Mesodermal cell (in vitro differentiated cells): ENCODE measurements around the gene TRPM1.

Source experiments
- H3K27ac ChIP-seq: 2 replicates; pipeline ENCODE4 v1.7.0; 2013; ENCODE audit warnings: mild to moderate bottlenecking, low read depth, low read length, moderate library complexity; ENCODE audit not compliant: severe bottlenecking
- H3K36me3 ChIP-seq: 2 replicates; pipeline ENCODE4 v1.7.1; 2013; ENCODE audit warnings: mild to moderate bottlenecking, low read length, moderate library complexity; ENCODE audit not compliant: control insufficient read depth, insufficient read depth
- H3K4me1 ChIP-seq: one replicate; pipeline ENCODE4 v1.7.1; 2013; ENCODE audit warnings: mild to moderate bottlenecking, low read length; ENCODE audit not compliant: insufficient read depth, control insufficient read depth, poor library complexity, severe bottlenecking
- H3K4me3 ChIP-seq: 2 replicates; pipeline ENCODE4 v1.7.0; 2013; ENCODE audit warnings: low read length, control low read depth, mild to moderate bottlenecking; ENCODE audit not compliant: insufficient read depth, poor library complexity, severe bottlenecking; ENCODE audit errors: extremely low read depth
- H3K9me3 ChIP-seq: 2 replicates; pipeline ENCODE4 v1.7.1; 2013; ENCODE audit warnings: mild to moderate bottlenecking, low read length, moderate library complexity; ENCODE audit not compliant: control insufficient read depth
- WGBS, 2 experiments: methylation state at CpG; one replicate each; pipeline ENCODE4 v1.1.5; 2013; ENCODE audit warnings: missing lambda C conversion rate in 2 of 2; ENCODE audit not compliant: insufficient coverage in 2 of 2; 5-methylcytosine and 5-hydroxymethylcytosine counted together

Gene TRPM1

GRCh38 chr15:31081588-31082250, 19.8 kb downstream of the TRPM1 start:
- Histone ChIP-seq H3K4me3 (no peak overlapping the region), H3K36me3 (no peaks in the 10 kb centered on the region), H3K9me3 (no peaks in the 10 kb centered on the region), H3K27ac (no peak overlapping the region), H3K4me1 (peaks cover 6% of the 10 kb centered on the region)
- 75 to 88% methylated on average over 5 to 6 of the region's 6 CpGs for WGBS, 2 experiments

GRCh38 chr15:31081056-31081455, 20.5 kb downstream of the TRPM1 start:
- H3K9me3 ChIP-seq, result no peaks in the 10 kb centered on the region
- 78 to 84% methylated on average over 6 of the region's 11 CpGs for WGBS, 2 experiments
- H3K4me3 ChIP-seq, result no peak overlapping the region

GRCh38 chr15:31080591-31081014, 20.9 kb downstream of the TRPM1 start:
- 37 to 46% methylated on average over 12 to 14 of the region's 26 CpGs for WGBS, 2 experiments
- Histone ChIP-seq H3K27ac (no peak overlapping the region), H3K4me3 (no peak overlapping the region), H3K4me1 (peaks cover 6% of the 10 kb centered on the region), H3K9me3 (no peaks in the 10 kb centered on the region), H3K36me3 (no peaks in the 10 kb centered on the region)

More at GRCh38 chr15:31081056-31081455, 20.5 kb downstream of the TRPM1 start:
- H3K4me1 ChIP-seq, result peaks cover 6% of the 10 kb centered on the region
- H3K36me3 ChIP-seq, result no peaks in the 10 kb centered on the region
- H3K27ac ChIP-seq, result no peak overlapping the region

GRCh38 chr15:31079519-31079918, 22.0 kb downstream of the TRPM1 start:
- H3K36me3 ChIP-seq, result no peaks in the 10 kb centered on the region
- WGBS, 2 experiments, result 50 to 68% methylated on average over 1 to 2 of the region's 2 CpGs
- H3K9me3 ChIP-seq, result no peaks in the 10 kb centered on the region
- H3K4me1 ChIP-seq, result peaks cover 6% of the 10 kb centered on the region
- no peak overlapping the region for H3K4me3 ChIP-seq
- H3K27ac ChIP-seq, result no peak overlapping the region

GRCh38 chr15:31078471-31078870, 23.1 kb downstream of the TRPM1 start:
- H3K4me3 ChIP-seq, result no peak overlapping the region
- H3K4me1 ChIP-seq, result peaks cover 6% of the 10 kb centered on the region
- H3K36me3 ChIP-seq, result no peaks in the 10 kb centered on the region
- 61 to 66% methylated on average over 5 to 7 of the region's 8 CpGs for WGBS, 2 experiments
- H3K27ac ChIP-seq, result no peak overlapping the region
- no peaks in the 10 kb centered on the region for H3K9me3 ChIP-seq

- Histone ChIP-seq H3K4me1 (peaks cover 6% of the 10 kb centered on the region), H3K36me3 (no peaks in the 10 kb centered on the region), H3K4me3 (no peak overlapping the region), H3K27ac (no peak overlapping the region), H3K9me3 (no peaks in the 10 kb centered on the region)
- WGBS, 2 experiments, result 95 to 98% methylated on average over 6 of the region's 7 CpGs
Measured at GRCh38 chr15:31077941-31078340, 23.6 kb downstream of the TRPM1 start.

GRCh38 chr15:31077181-31077580, 24.3 kb downstream of the TRPM1 start:
- no peaks in the 10 kb centered on the region for H3K9me3 ChIP-seq
- H3K4me1 ChIP-seq, result peaks cover 6% of the 10 kb centered on the region
- H3K36me3 ChIP-seq, result no peaks in the 10 kb centered on the region
- H3K27ac ChIP-seq, result no peak overlapping the region
- 58 to 59% methylated on average over 3 to 4 of the region's 4 CpGs for WGBS, 2 experiments
- H3K4me3 ChIP-seq, result no peak overlapping the region

- no peak overlapping the region for H3K27ac ChIP-seq
- H3K9me3 ChIP-seq, result no peaks in the 10 kb centered on the region
- H3K4me1 ChIP-seq, result peaks cover 3% of the 10 kb centered on the region
- no peak overlapping the region for H3K4me3 ChIP-seq
- no peaks in the 10 kb centered on the region for H3K36me3 ChIP-seq
Measured at GRCh38 chr15:31074321-31074720, 27.2 kb downstream of the TRPM1 start.

- H3K36me3 ChIP-seq, result no peaks in the 10 kb centered on the region
- 84 to 86% methylated on average over 2 of the region's 2 CpGs for WGBS, 2 experiments
Measured at GRCh38 chr15:31070867-31071266, 30.7 kb downstream of the TRPM1 start.

GRCh38 chr15:31069360-31070000, 32.0 kb downstream of the TRPM1 start:
- 67 to 89% methylated on average over 4 to 6 of the region's 6 CpGs for WGBS, 2 experiments
- Histone ChIP-seq H3K4me3 (no peak overlapping the region), H3K4me1 (no peaks in the 10 kb centered on the region)

More at GRCh38 chr15:31070867-31071266, 30.7 kb downstream of the TRPM1 start:
- Histone ChIP-seq H3K27ac (no peak overlapping the region), H3K9me3 (no peaks in the 10 kb centered on the region), H3K4me3 (no peak overlapping the region), H3K4me1 (no peaks in the 10 kb centered on the region)

More at GRCh38 chr15:31069360-31070000, 32.0 kb downstream of the TRPM1 start:
- Histone ChIP-seq H3K36me3 (no peaks in the 10 kb centered on the region), H3K27ac (no peak overlapping the region), H3K9me3 (no peaks in the 10 kb centered on the region)
